HG02610 (cell line): ENCODE data around the gene EDN2.

Experiments
- ATAC-seq: cut with Tn5 transposase; IDR thresholded peaks from one replicate; pipeline ENCODE4 v1.9.1; 2021; ENCODE audit warnings: mild to moderate bottlenecking, moderate library complexity; ENCODE audit not compliant: unreplicated experiment

EDN2 gene

GRCh38 chr1:41468122-41468762 is 16.2 kb downstream of the EDN2 start:
- ATAC-seq = no peak

GRCh38 chr1:41467673-41468072 is 16.8 kb downstream of the EDN2 start:
- ATAC-seq = no peak

- no peak for ATAC-seq
Observed at GRCh38 chr1:41466146-41466545, 18.3 kb downstream of the EDN2 start.

- ATAC-seq = no peak
Observed at GRCh38 chr1:41465741-41466140, 18.7 kb downstream of the EDN2 start.

- no peak for ATAC-seq
Observed at GRCh38 chr1:41464885-41465284, 19.6 kb downstream of the EDN2 start.

GRCh38 chr1:41463516-41463915 is 21.0 kb downstream of the EDN2 start:
- ATAC-seq = no peak

- ATAC-seq = no peak
Observed at GRCh38 chr1:41462680-41463004, 21.8 kb downstream of the EDN2 start.

GRCh38 chr1:41461790-41462679 is 22.4 kb downstream of the EDN2 start:
- no peak for ATAC-seq

- no peak for ATAC-seq
Observed at GRCh38 chr1:41456847-41457540, 27.5 kb downstream of the EDN2 start.

GRCh38 chr1:41455479-41456332 is 28.8 kb downstream of the EDN2 start:
- no peak for ATAC-seq

- ATAC-seq = no peak
Observed at GRCh38 chr1:41454406-41454805, 30.1 kb downstream of the EDN2 start.

- ATAC-seq = no peak
Observed at GRCh38 chr1:41452704-41453290, 31.7 kb downstream of the EDN2 start.

- ATAC-seq = no peak
Observed at GRCh38 chr1:41450747-41451285, 33.7 kb downstream of the EDN2 start.

GRCh38 chr1:41449326-41449921 is 35.1 kb downstream of the EDN2 start:
- no peak for ATAC-seq

GRCh38 chr1:41448821-41449220 is 35.7 kb downstream of the EDN2 start:
- no peak for ATAC-seq

GRCh38 chr1:41447995-41448770 is 36.3 kb downstream of the EDN2 start:
- ATAC-seq = no peak

- ATAC-seq = no peak
Observed at GRCh38 chr1:41446851-41447610, 37.5 kb downstream of the EDN2 start.

- ATAC-seq = no peak
Observed at GRCh38 chr1:41444785-41445184, 39.7 kb downstream of the EDN2 start.
